ENCODE data around the gene LEMD2.

- TF ChIP-seq, protein P1, sequence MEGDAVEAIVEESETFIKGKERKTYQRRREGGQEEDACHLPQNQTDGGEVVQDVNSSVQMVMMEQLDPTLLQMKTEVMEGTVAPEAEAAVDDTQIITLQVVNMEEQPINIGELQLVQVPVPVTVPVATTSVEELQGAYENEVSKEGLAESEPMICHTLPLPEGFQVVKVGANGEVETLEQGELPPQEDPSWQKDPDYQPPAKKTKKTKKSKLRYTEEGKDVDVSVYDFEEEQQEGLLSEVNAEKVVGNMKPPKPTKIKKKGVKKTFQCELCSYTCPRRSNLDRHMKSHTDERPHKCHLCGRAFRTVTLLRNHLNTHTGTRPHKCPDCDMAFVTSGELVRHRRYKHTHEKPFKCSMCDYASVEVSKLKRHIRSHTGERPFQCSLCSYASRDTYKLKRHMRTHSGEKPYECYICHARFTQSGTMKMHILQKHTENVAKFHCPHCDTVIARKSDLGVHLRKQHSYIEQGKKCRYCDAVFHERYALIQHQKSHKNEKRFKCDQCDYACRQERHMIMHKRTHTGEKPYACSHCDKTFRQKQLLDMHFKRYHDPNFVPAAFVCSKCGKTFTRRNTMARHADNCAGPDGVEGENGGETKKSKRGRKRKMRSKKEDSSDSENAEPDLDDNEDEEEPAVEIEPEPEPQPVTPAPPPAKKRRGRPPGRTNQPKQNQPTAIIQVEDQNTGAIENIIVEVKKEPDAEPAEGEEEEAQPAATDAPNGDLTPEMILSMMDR (conservative IDR thresholded peaks at IDR 0.05; ENCODE audit: low read depth, low read length) = no peak
- no peak for TF ChIP-seq EZH2 (IDR thresholded peaks at IDR 0.05; ENCODE audit: borderline replicate concordance, low read depth, low read length, poor library complexity, severe bottlenecking)
Measured at GRCh38 chr6:33721508-33721907, 67.4 kb downstream of the LEMD2 start.
